AG04450 (cell line): ENCODE data around the gene CEACAM19. TPM values are rescaled to one million over a fixed set of nuclear protein-coding genes. Genes with fewer than 3 reads are reported as not detected.

Experiments used
- CTCF ChIA-PET: fragments of 300-600, 350-600 bp; formaldehyde crosslinking; extraction: SDS; loops from one replicate; lab custom pipeline; 2022; ENCODE audit warnings: antibody characterized with exemption, inconsistent platforms; lab: Charles Lee
- POLR2A ChIA-PET: fragments of 350-600 bp; formaldehyde crosslinking; extraction: SDS; loops from one replicate; lab custom pipeline; 2021; ENCODE audit warnings: antibody characterized with exemption, inconsistent platforms; lab: Yijun Ruan, JAX
- DNase-seq: peaks from one replicate; pipeline ENCODE4 v3.0.0-alpha.2; 2011; ENCODE audit warnings: low read depth, low spot score
- H3K27ac ChIP-seq: one replicate; pipeline ENCODE4 v1.5.1; 2012; ENCODE audit warnings: low read depth, low read length, control low read depth
- H3K27me3 ChIP-seq: one replicate; pipeline ENCODE4 v1.6.0; 2012; ENCODE audit warnings: low read length; ENCODE audit not compliant: control insufficient read depth, insufficient read depth
- H3K4me3 ChIP-seq: 2 replicates; pipeline ENCODE4 v1.5.1; 2011; ENCODE audit warnings: mild to moderate bottlenecking, low read depth, low read length, control low read depth
- H3K9me3 ChIP-seq: 2 replicates; pipeline ENCODE4 v1.5.1; 2012; ENCODE audit warnings: low read length; ENCODE audit not compliant: control insufficient read depth, insufficient read depth
- CTCF ChIP-seq: IDR thresholded peaks from 2 replicates; pipeline ENCODE4 v1.5.1; 2011; ENCODE audit warnings: low read depth, low read length, control low read depth, inconsistent platforms
- polyA plus RNA-seq: library from polyadenylated mRNA; depleted of rRNA; stranded (reverse); fragments of >200 nt; gene quantifications from 2 replicates; pipeline ENCODE4 v1.2.3, GENCODE V29; 2011

CEACAM19 gene
- polyA plus RNA-seq, 1 experiment: 11.3 TPM

GRCh38 chr19:44649578-44650145 is 21.6 kb upstream of the CEACAM19 start:
- CTCF ChIA-PET: interaction anchor here (0.5 to 3.2 kb wide), 2 partner anchors 79 kb away, joined by 5 to 15 read pairs; no protein-coding TSS in a partner anchor
- POLR2A ChIA-PET: interaction anchor here (0.6 to 2.2 kb wide), 4 partner anchors 23 to 121 kb away, joined by 3 to 7 read pairs (median 4); no protein-coding TSS in a partner anchor
- Histone ChIP-seq H3K4me3 (no peak overlapping the region), H3K27me3 (no peaks in the 10 kb centered on the region), H3K9me3 (no peaks in the 10 kb centered on the region; the same call in 1 of the 2 replicates), H3K27ac (no peak overlapping the region)
- no peak for DNase-seq
- no peak for TF ChIP-seq CTCF

GRCh38 chr19:44653343-44653742 is 17.9 kb upstream of the CEACAM19 start:
- DNase-seq: no peak
- Histone ChIP-seq H3K27me3 (no peaks in the 10 kb centered on the region), H3K4me3 (no peak overlapping the region), H3K9me3 (no peaks in the 10 kb centered on the region), H3K27ac (no peak overlapping the region)
- ChIA-PET POLR2A (no interaction called here), CTCF (interaction anchor here (0.9 to 7.3 kb wide), 3 partner anchors 9 to 82 kb away, joined by 4 to 95 read pairs (median 5); no protein-coding TSS in a partner anchor)
- no peak for TF ChIP-seq CTCF

GRCh38 chr19:44653977-44654774 is 17.1 kb upstream of the CEACAM19 start:
- ChIA-PET CTCF (interaction anchor here (0.7 to 7.3 kb wide), 14 partner anchors 9 to 192 kb away, joined by 3 to 95 read pairs (median 3); partner anchors contain the start of genes NECTIN2 and PVR), POLR2A (no interaction called here)
- Histone ChIP-seq H3K9me3 (no peaks in the 10 kb centered on the region), H3K4me3 (no peak overlapping the region), H3K27ac (peak overlapping the region; percentile 11), H3K27me3 (no peaks in the 10 kb centered on the region)
- peak; percentile 56 for TF ChIP-seq CTCF
- DNase-seq: no peak

- H3K4me3 ChIP-seq: no peak overlapping the region
- H3K27ac ChIP-seq: peak overlapping the region; percentile 4
- H3K27me3 ChIP-seq: no peaks in the 10 kb centered on the region
- DNase-seq: no peak
- H3K9me3 ChIP-seq: no peaks in the 10 kb centered on the region
- POLR2A ChIA-PET: interaction anchor here (0.5 to 0.6 kb wide), 2 partner anchors 19 to 274 kb away, joined by 3 to 4 read pairs; no protein-coding TSS in a partner anchor
- TF ChIP-seq CTCF: peak; percentile 87
- CTCF ChIA-PET: interaction anchor here (0.7 to 7.3 kb wide), 11 partner anchors 9 to 189 kb away, joined by 3 to 95 read pairs (median 7); partner anchors contain the start of genes NECTIN2 and PVR
Measured at GRCh38 chr19:44657211-44657921, 13.9 kb upstream of the CEACAM19 start.
